ENCODE data around the gene TTC28. TPM values are rescaled to one million over a fixed set of nuclear protein-coding genes. Genes with fewer than 3 reads are reported as not detected.
"Not testable (repeated sequence)": the region's sequence is repeated elsewhere in the genome, so short reads cannot be mapped to it uniquely, and the experiment has no call there.

TTC28 gene
- total and polyA plus RNA-seq, 2 donors (not counting 1 experiment from before 2014, with no cell fraction given) = 8.2 to 31.4 TPM

- Histone ChIP-seq H2AFZ (ENCODE audit: low read length) (no peak overlapping the region), H3K4me2 (ENCODE audit: extremely low read depth, insufficient read depth, low read length) (no peak overlapping the region), H3K4me1 (ENCODE audit: control insufficient read depth, extremely low read depth, insufficient read depth, low read length) (no peaks in the 10 kb centered on the region), H4K20me1 (ENCODE audit: control insufficient read depth, extremely low read depth, insufficient read depth, low read length) (no peaks in the 10 kb centered on the region), H3K9me3 (ENCODE audit: control insufficient read depth, insufficient read depth, low read depth, low read length) (no peaks in the 10 kb centered on the region), H3K27me3 (ENCODE audit: control insufficient read depth, insufficient read depth, low read length) (no peaks in the 10 kb centered on the region), H3K79me2 (ENCODE audit: control insufficient read depth, insufficient read depth, low read length) (no peaks in the 10 kb centered on the region), H3K4me3 (replicated peaks in 1 of 4; ENCODE audit: control extremely low read depth in 1 of 4, insufficient read depth in 1 of 4, low read depth in 3 of 4, low read length in 4 of 4) (no peak overlapping the region), H3K36me3 (ENCODE audit: control insufficient read depth, insufficient read depth, low read length) (no peaks in the 10 kb centered on the region), H3K27ac (ENCODE audit: insufficient read depth, low read length) (no peak overlapping the region), H3K9ac (ENCODE audit: insufficient read depth, low read length) (no peak overlapping the region)
- no peak for TF ChIP-seq CTCF (conservative IDR thresholded peaks at IDR 0.05 in 1 of 2, IDR thresholded peaks at IDR 0.05 in 1 of 2; ENCODE audit: low read depth in 1 of 2, low read length in 2 of 2)
- no peak for TF ChIP-seq EZH2 (IDR thresholded peaks at IDR 0.05; ENCODE audit: low read length, missing control alignments)
- DNase-seq (ENCODE audit: low read depth in 2 of 2) = no peak
Observed at GRCh38 chr22:28466399-28466798, 213.2 kb downstream of the TTC28 start.

- H3K9ac ChIP-seq (ENCODE audit: insufficient read depth, low read length) = no peak overlapping the region
- H3K9me3 ChIP-seq (ENCODE audit: control insufficient read depth, insufficient read depth, low read depth, low read length) = no peaks in the 10 kb centered on the region
- no peaks in the 10 kb centered on the region for H3K27me3 ChIP-seq (ENCODE audit: control insufficient read depth, insufficient read depth, low read length)
- H3K4me2 ChIP-seq (ENCODE audit: extremely low read depth, insufficient read depth, low read length) = no peak overlapping the region
- H2AFZ ChIP-seq (ENCODE audit: low read length) = no peak overlapping the region
- TF ChIP-seq EZH2 (IDR thresholded peaks at IDR 0.05; ENCODE audit: low read length, missing control alignments) = no peak
- no peak for TF ChIP-seq CTCF (conservative IDR thresholded peaks at IDR 0.05 in 1 of 2, IDR thresholded peaks at IDR 0.05 in 1 of 2; ENCODE audit: low read depth in 1 of 2, low read length in 2 of 2)
- no peak overlapping the region for H3K27ac ChIP-seq (ENCODE audit: insufficient read depth, low read length)
- H3K4me3 ChIP-seq (replicated peaks in 1 of 4; ENCODE audit: control extremely low read depth in 1 of 4, insufficient read depth in 1 of 4, low read depth in 3 of 4, low read length in 4 of 4) = no peak overlapping the region
- DNase-seq (ENCODE audit: low read depth in 2 of 2) = no peak
- H3K36me3 ChIP-seq (ENCODE audit: control insufficient read depth, insufficient read depth, low read length) = no peaks in the 10 kb centered on the region
- no peaks in the 10 kb centered on the region for H3K79me2 ChIP-seq (ENCODE audit: control insufficient read depth, insufficient read depth, low read length)
- no peaks in the 10 kb centered on the region for H3K4me1 ChIP-seq (ENCODE audit: control insufficient read depth, extremely low read depth, insufficient read depth, low read length)
- H4K20me1 ChIP-seq (ENCODE audit: control insufficient read depth, extremely low read depth, insufficient read depth, low read length) = no peaks in the 10 kb centered on the region
Observed at GRCh38 chr22:28465841-28466240, 213.8 kb downstream of the TTC28 start.

GRCh38 chr22:28464127-28464526 lies 215.5 kb downstream of the TTC28 start:
- no peaks in the 10 kb centered on the region for H3K4me1 ChIP-seq (ENCODE audit: control insufficient read depth, extremely low read depth, insufficient read depth, low read length)
- DNase-seq (ENCODE audit: low read depth in 2 of 2) = peak; percentile 11 to 14
- no peaks in the 10 kb centered on the region for H4K20me1 ChIP-seq (ENCODE audit: control insufficient read depth, extremely low read depth, insufficient read depth, low read length)
- H3K4me2 ChIP-seq (ENCODE audit: extremely low read depth, insufficient read depth, low read length) = no peak overlapping the region
- H3K4me3 ChIP-seq (replicated peaks in 1 of 4; ENCODE audit: control extremely low read depth in 1 of 4, insufficient read depth in 1 of 4, low read depth in 3 of 4, low read length in 4 of 4) = no peak overlapping the region
- no peak overlapping the region for H3K9ac ChIP-seq (ENCODE audit: insufficient read depth, low read length)
- H3K27ac ChIP-seq (ENCODE audit: insufficient read depth, low read length) = no peak overlapping the region
- H3K9me3 ChIP-seq (ENCODE audit: control insufficient read depth, insufficient read depth, low read depth, low read length) = no peaks in the 10 kb centered on the region
- no peak for TF ChIP-seq CTCF (conservative IDR thresholded peaks at IDR 0.05 in 1 of 2, IDR thresholded peaks at IDR 0.05 in 1 of 2; ENCODE audit: low read depth in 1 of 2, low read length in 2 of 2)
- no peak for TF ChIP-seq EZH2 (IDR thresholded peaks at IDR 0.05; ENCODE audit: low read length, missing control alignments)
- no peaks in the 10 kb centered on the region for H3K79me2 ChIP-seq (ENCODE audit: control insufficient read depth, insufficient read depth, low read length)
- no peaks in the 10 kb centered on the region for H3K36me3 ChIP-seq (ENCODE audit: control insufficient read depth, insufficient read depth, low read length)
- no peaks in the 10 kb centered on the region for H3K27me3 ChIP-seq (ENCODE audit: control insufficient read depth, insufficient read depth, low read length)
- no peak overlapping the region for H2AFZ ChIP-seq (ENCODE audit: low read length)

- not testable (repeated sequence) for H3K4me2 ChIP-seq (ENCODE audit: extremely low read depth, insufficient read depth, low read length); H3K4me3 ChIP-seq (replicated peaks in 1 of 4; ENCODE audit: control extremely low read depth in 1 of 4, insufficient read depth in 1 of 4, low read depth in 3 of 4, low read length in 4 of 4); H3K27ac ChIP-seq (ENCODE audit: insufficient read depth, low read length); H4K20me1 ChIP-seq (ENCODE audit: control insufficient read depth, extremely low read depth, insufficient read depth, low read length); H3K79me2 ChIP-seq (ENCODE audit: control insufficient read depth, insufficient read depth, low read length); H2AFZ ChIP-seq (ENCODE audit: low read length); H3K4me1 ChIP-seq (ENCODE audit: control insufficient read depth, extremely low read depth, insufficient read depth, low read length); H3K9ac ChIP-seq (ENCODE audit: insufficient read depth, low read length); DNase-seq (ENCODE audit: low read depth in 2 of 2); H3K9me3 ChIP-seq (ENCODE audit: control insufficient read depth, insufficient read depth, low read depth, low read length); H3K36me3 ChIP-seq (ENCODE audit: control insufficient read depth, insufficient read depth, low read length); H3K27me3 ChIP-seq (ENCODE audit: control insufficient read depth, insufficient read depth, low read length)
Observed at GRCh38 chr22:28463408-28463807, 216.2 kb downstream of the TTC28 start.
